OCI-LY7 (cell line): ENCODE data around the gene IZUMO1R. TPM values are rescaled to one million over a fixed set of nuclear protein-coding genes. Genes with fewer than 3 reads are reported as not detected.

Experiments
- BruUV-seq: library from RNA; stranded (reverse); fragments of 400-500 nt; replicated peaks from 2 replicates; lab custom pipeline; 2021; lab: Mats Ljungman, UMichigan
- CTCF ChIA-PET: fragments of 300-600 bp; sonication (Branson Sonifier 250); formaldehyde crosslinking; loops from one replicate; lab custom pipeline; 2022; ENCODE audit warnings: antibody characterized with exemption; ENCODE audit not compliant: unreplicated experiment; lab: Charles Lee
- POLR2A ChIA-PET: fragments of 300-600 bp; sonication (Branson Sonifier 250); formaldehyde crosslinking; loops from one replicate; lab custom pipeline; 2022; ENCODE audit warnings: antibody characterized with exemption; lab: Charles Lee
- DNase-seq: peaks from one replicate; pipeline ENCODE4 v3.0.0-alpha.2; 2015; ENCODE audit warnings: low spot score
- H2AFZ ChIP-seq: fragments of 200-600 bp; sonication (generic), shearing (Covaris generic); 2 replicates; pipeline ENCODE4 v1.6.1; 2014; ENCODE audit warnings: mild to moderate bottlenecking, antibody characterized with exemption, low read length, moderate library complexity
- H3K27ac ChIP-seq: fragments of 200-600 bp; sonication (generic); 2 replicates; pipeline ENCODE4 v1.5.1; 2014; ENCODE audit warnings: mixed run types, low read depth, mild to moderate bottlenecking, moderate library complexity, low read length, inconsistent platforms; ENCODE audit not compliant: poor library complexity, severe bottlenecking
- H3K36me3 ChIP-seq: fragments of 200-600 bp; sonication (generic); 2 replicates; pipeline ENCODE4 v1.6.1; 2014; ENCODE audit warnings: mild to moderate bottlenecking, antibody characterized with exemption, low read length, moderate library complexity, mixed read lengths; ENCODE audit not compliant: insufficient read depth
- H3K4me1 ChIP-seq: fragments of 200-600 bp; sonication (generic); 2 replicates; pipeline ENCODE4 v1.5.1; 2014; ENCODE audit warnings: mild to moderate bottlenecking, low read length; ENCODE audit not compliant: insufficient read depth, poor library complexity, severe bottlenecking
- H3K4me2 ChIP-seq: fragments of 200-600 bp; sonication (generic); 2 replicates; pipeline ENCODE4 v1.6.1; 2014; ENCODE audit warnings: mild to moderate bottlenecking, low read length
- H3K4me3 ChIP-seq: fragments of 200-600 bp; sonication (generic); 2 replicates; pipeline ENCODE4 v1.5.1; 2014; ENCODE audit warnings: mild to moderate bottlenecking, low read depth, low read length; ENCODE audit not compliant: poor library complexity, severe bottlenecking
- H3K79me2 ChIP-seq: fragments of 200-600 bp; sonication (generic); 2 replicates; pipeline ENCODE4 v1.6.1; 2016; ENCODE audit warnings: low read depth, mild to moderate bottlenecking, low read length, moderate library complexity, mixed read lengths; ENCODE audit not compliant: insufficient read depth
- H3K9me2 ChIP-seq: fragments of 200-600 bp; sonication (generic); 2 replicates; pipeline ENCODE4 v1.6.1; 2016; ENCODE audit warnings: mild to moderate bottlenecking, low read length, mixed read lengths; ENCODE audit not compliant: insufficient read depth
- H3K9me3 ChIP-seq: fragments of 200-600 bp; sonication (generic); 2 replicates; pipeline ENCODE4 v1.6.1; 2014; ENCODE audit warnings: mild to moderate bottlenecking, mixed run types, low read length, mixed read lengths
- H4K20me1 ChIP-seq: fragments of 200-600 bp; sonication (generic); 2 replicates; pipeline ENCODE4 v1.6.1; 2014; ENCODE audit warnings: mild to moderate bottlenecking, antibody characterized with exemption, low read length, moderate library complexity, mixed read lengths; ENCODE audit not compliant: insufficient read depth
- CTCF ChIP-seq: fragments of 200-600 bp; sonication (generic); conservative IDR thresholded peaks from 2 replicates; pipeline ENCODE4 v1.5.1; 2014; ENCODE audit warnings: mild to moderate bottlenecking, antibody characterized with exemption, low read length, moderate library complexity, mixed read lengths
- EZH2phosphoT487 ChIP-seq: fragments of 200-600 bp; sonication (generic); IDR thresholded peaks from 2 replicates; pipeline ENCODE4 v1.6.1; 2018; ENCODE audit warnings: low read depth, borderline replicate concordance, mild to moderate bottlenecking, mixed run types, antibody characterized with exemption, low read length, moderate library complexity, mixed read lengths
- intact Hi-C: fragments of 100-400 bp; cut with micrococcal nuclease; formaldehyde crosslinking; loops from one replicate; pipeline ENCODE4 v1.10.0; 2022; ENCODE audit not compliant: unreplicated experiment
- total RNA-seq, 2 experiments: library from RNA; depleted of rRNA in 1 of 2; stranded (reverse); fragments of >200 nt in 1 of 2; shearing (Covaris generic) in 1 of 2; gene quantifications; 2 replicates each; pipeline ENCODE4 v1.2.3, GENCODE V29; 2014 to 2022

IZUMO1R gene
- total RNA-seq, 2 experiments from 2014 or later = not detected

GRCh38 chr11:94295534-94295933 is 8.8 kb upstream of the IZUMO1R start:
- no peak overlapping the region for H3K4me2 ChIP-seq
- H3K4me3 ChIP-seq = no peak overlapping the region
- no peaks in the 10 kb centered on the region for H3K79me2 ChIP-seq
- TF ChIP-seq EZH2phosphoT487 (no peak), CTCF (no peak)
- no peak for DNase-seq
- intact Hi-C loops = no loop called here
- H2AFZ ChIP-seq = no peak overlapping the region
- H3K27ac ChIP-seq = no peak overlapping the region
- H4K20me1 ChIP-seq = no peaks in the 10 kb centered on the region
- no peaks in the 10 kb centered on the region for H3K4me1 ChIP-seq
- H3K36me3 ChIP-seq = no peaks in the 10 kb centered on the region
- ChIA-PET POLR2A (no interaction called here), CTCF (no interaction called here)
- H3K9me2 ChIP-seq = no peaks in the 10 kb centered on the region
- BruUV-seq = no TSS peak
- no peaks in the 10 kb centered on the region for H3K9me3 ChIP-seq

GRCh38 chr11:94297985-94298576 is 6.3 kb upstream of the IZUMO1R start:
- intact Hi-C loops = no loop called here
- Histone ChIP-seq H3K27ac (no peak overlapping the region), H3K9me3 (no peaks in the 10 kb centered on the region), H2AFZ (no peak overlapping the region), H4K20me1 (no peaks in the 10 kb centered on the region), H3K4me1 (no peaks in the 10 kb centered on the region), H3K36me3 (no peaks in the 10 kb centered on the region), H3K4me3 (no peak overlapping the region), H3K9me2 (no peaks in the 10 kb centered on the region), H3K79me2 (no peaks in the 10 kb centered on the region), H3K4me2 (no peak overlapping the region)
- BruUV-seq = no TSS peak
- TF ChIP-seq EZH2phosphoT487 (no peak), CTCF (no peak)
- POLR2A ChIA-PET = no interaction called here
- no peak for DNase-seq
- CTCF ChIA-PET = no interaction called here

- POLR2A ChIA-PET = interaction anchor here (0.7 kb wide), 1 partner anchor 1027 kb away, joined by 5 read pairs; no protein-coding TSS in a partner anchor
- Histone ChIP-seq H4K20me1 (no peaks in the 10 kb centered on the region), H2AFZ (no peak overlapping the region), H3K36me3 (no peaks in the 10 kb centered on the region), H3K4me2 (no peak overlapping the region), H3K4me1 (no peaks in the 10 kb centered on the region), H3K27ac (no peak overlapping the region), H3K79me2 (no peaks in the 10 kb centered on the region), H3K9me2 (no peaks in the 10 kb centered on the region), H3K9me3 (no peaks in the 10 kb centered on the region), H3K4me3 (no peak overlapping the region)
- no TSS peak for BruUV-seq
- CTCF ChIA-PET = no interaction called here
- TF ChIP-seq CTCF = no peak
- no peak for TF ChIP-seq EZH2phosphoT487
- DNase-seq = no peak
- intact Hi-C loops = no loop called here
Observed at GRCh38 chr11:94302776-94303175, 1.6 kb upstream of the IZUMO1R start.
